H1 (cell line): ENCODE measurements around the gene HHAT.

Experiments
- ASH2L ChIP-seq: fragments of 200-600, 300-600 bp; sonication (generic); IDR thresholded peaks from one replicate; pipeline ENCODE4 v1.7.1; 2017; ENCODE audit warnings: low read length
- CTCF ChIP-seq, 3 experiments: IDR thresholded peaks; 1 replicate in 2 of 3; 2 replicates in 1 of 3; pipeline versions ENCODE4 v1.5.1 to v1.6.1; 2011; ENCODE audit warnings: low read length in 3 of 3, mild to moderate bottlenecking in 3 of 3, inconsistent platforms in 2 of 3, low read depth in 1 of 3, moderate library complexity in 1 of 3; ENCODE audit not compliant: insufficient read depth in 1 of 3; ENCODE audit errors: control extremely low read depth in 1 of 3
- EP300 ChIP-seq, 2 experiments: IDR thresholded peaks; 1 replicate in 1 of 2; 2 replicates in 1 of 2; pipeline ENCODE4 v1.6.1; 2011 to 2012; ENCODE audit warnings: low read depth in 2 of 2, low read length in 2 of 2, mild to moderate bottlenecking in 2 of 2, borderline replicate concordance in 1 of 2, inconsistent platforms in 1 of 2, moderate library complexity in 1 of 2
- HDAC2 ChIP-seq, 2 experiments: fragments of 300-600 bp in 1 of 2; sonication (generic) in 1 of 2; IDR thresholded peaks; 2 replicates each; pipeline ENCODE4 v1.6.1; 2011 to 2012; ENCODE audit warnings: low read depth in 2 of 2, low read length in 2 of 2, mild to moderate bottlenecking in 2 of 2, moderate library complexity in 2 of 2, borderline replicate concordance in 1 of 2, inconsistent platforms in 1 of 2
- HDAC6 ChIP-seq: IDR thresholded peaks from one replicate; pipeline ENCODE4 v1.7.1; 2012; ENCODE audit warnings: low read depth, mild to moderate bottlenecking, inconsistent platforms, low read length, moderate library complexity
- JUND ChIP-seq: IDR thresholded peaks from 2 replicates; pipeline ENCODE4 v1.6.1; 2011; ENCODE audit warnings: mild to moderate bottlenecking, improper control_type of control experiment, low read length
- MAFK ChIP-seq: IDR thresholded peaks from 2 replicates; pipeline ENCODE4 v1.6.1; 2012; ENCODE audit warnings: low read depth, mild to moderate bottlenecking, improper control_type of control experiment, low read length
- POLR2A ChIP-seq, 2 experiments: IDR thresholded peaks; 1 replicate in 1 of 2; 2 replicates in 1 of 2; pipeline ENCODE4 v1.6.1; 2011; ENCODE audit warnings: low read depth in 2 of 2, low read length in 2 of 2, mild to moderate bottlenecking in 2 of 2; ENCODE audit errors: control extremely low read depth in 1 of 2
- RBBP5 ChIP-seq: IDR thresholded peaks from 2 replicates; pipeline ENCODE4 v1.7.1; 2012; ENCODE audit warnings: low read depth, mild to moderate bottlenecking, inconsistent platforms, low read length, moderate library complexity, borderline replicate concordance
- RNF2 ChIP-seq: fragments of 200-900, 300-1000 bp; sonication (generic); IDR thresholded peaks from 2 replicates; pipeline ENCODE4 v1.7.1; 2016; ENCODE audit warnings: borderline replicate concordance, low read depth, mild to moderate bottlenecking, antibody characterized with exemption, low read length; ENCODE audit not compliant: poor library complexity, severe bottlenecking; ENCODE audit errors: missing control alignments
- SRF ChIP-seq: IDR thresholded peaks from 2 replicates; pipeline ENCODE4 v1.6.1; 2011; ENCODE audit warnings: mild to moderate bottlenecking, low read depth, low read length, moderate library complexity
- TAF1 ChIP-seq: IDR thresholded peaks from 2 replicates; pipeline ENCODE4 v1.6.1; 2011; ENCODE audit warnings: mild to moderate bottlenecking, low read depth, low read length
- ZNF274 ChIP-seq: IDR thresholded peaks from 2 replicates; pipeline ENCODE4 v1.7.0; 2012; ENCODE audit warnings: low read length, borderline replicate concordance; ENCODE audit errors: extremely low read depth

DNA sequence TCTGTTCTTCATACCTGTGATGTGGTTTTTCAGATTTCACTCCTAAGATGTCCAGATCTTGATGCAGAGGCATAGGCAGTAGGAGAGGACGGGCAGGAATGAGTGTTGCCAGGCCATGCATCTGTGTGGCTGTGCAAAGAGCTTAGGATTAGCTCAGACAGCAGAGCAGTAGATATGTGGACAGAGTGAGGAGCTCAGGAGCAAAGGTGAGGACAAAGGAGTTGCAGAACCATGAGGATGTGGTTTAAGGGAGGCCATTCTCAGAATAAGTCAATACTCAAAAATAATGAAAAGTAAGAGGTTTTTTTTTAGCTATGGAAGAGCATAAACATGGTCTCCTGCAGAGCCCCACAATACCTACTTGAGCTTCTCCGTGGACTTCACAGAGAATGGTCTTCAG, 158.3 kb downstream of the HHAT start:
- TF ChIP-seq RBBP5 (no peak), CTCF (IDR thresholded peaks at IDR 0.05; ENCODE audit: control extremely low read depth in 1 of 3, insufficient read depth in 1 of 3, low read depth in 1 of 3, low read length in 3 of 3) (no peak), HDAC2 (IDR thresholded peaks at IDR 0.05; ENCODE audit: borderline replicate concordance in 1 of 2, low read depth in 2 of 2, low read length in 2 of 2) (no peak), RNF2 (no peak), JUND (no peak), POLR2A (IDR thresholded peaks at IDR 0.05; ENCODE audit: control extremely low read depth in 1 of 2, low read depth in 2 of 2, low read length in 2 of 2) (no peak), TAF1 (no peak), EP300 (IDR thresholded peaks at IDR 0.05; ENCODE audit: borderline replicate concordance in 1 of 2, low read depth in 2 of 2, low read length in 2 of 2) (no peak), ZNF274 (no peak), MAFK (no peak), ASH2L (no peak), SRF (no peak), HDAC6 (no peak)
